ENCODE results near the gene CDH20. TPM values are rescaled to one million over a fixed set of nuclear protein-coding genes. Genes with fewer than 3 reads are reported as not detected.

The CDH20 gene
- total and polyA plus RNA-seq, 8 donors = 0.15 to 1.5 (median 0.43) TPM; not detected in 5

DNA sequence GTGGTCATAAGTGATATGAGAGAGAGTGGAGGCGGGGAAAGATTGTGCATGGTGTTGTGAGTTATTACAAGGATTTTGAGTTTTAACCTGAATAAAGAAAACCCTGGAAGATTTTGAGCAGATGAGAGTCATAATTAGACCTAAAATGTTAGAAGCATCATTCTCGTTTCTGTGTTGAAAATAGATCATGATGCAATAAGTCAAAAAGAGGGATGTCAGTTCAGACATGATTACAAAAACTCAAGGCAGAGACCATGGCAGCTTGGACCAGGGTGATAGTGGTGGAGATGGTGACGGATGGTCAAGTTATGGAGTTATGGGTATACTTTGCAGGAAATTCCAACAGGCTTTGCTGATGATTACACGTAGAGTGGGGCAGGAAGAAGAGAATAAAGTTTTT, 267.2 kb downstream of the CDH20 start:
- 87 to 96% (median 90%) methylated on average over 4 of the region's 4 CpGs for WGBS, 5 donors
- intact Hi-C loops (cut with DNase I; ENCODE audit: low total_unique reads) = no loop called here
- no peak overlapping the region for H3K4me3 ChIP-seq
- no peak overlapping the region for H3K27ac ChIP-seq
- TF ChIP-seq POLR2A (IDR thresholded peaks at IDR 0.05) (no peak), POLR2AphosphoS5 (IDR thresholded peaks at IDR 0.05) (no peak), EP300 (IDR thresholded peaks at IDR 0.05) (no peak)
- TF ChIP-seq, protein P1, sequence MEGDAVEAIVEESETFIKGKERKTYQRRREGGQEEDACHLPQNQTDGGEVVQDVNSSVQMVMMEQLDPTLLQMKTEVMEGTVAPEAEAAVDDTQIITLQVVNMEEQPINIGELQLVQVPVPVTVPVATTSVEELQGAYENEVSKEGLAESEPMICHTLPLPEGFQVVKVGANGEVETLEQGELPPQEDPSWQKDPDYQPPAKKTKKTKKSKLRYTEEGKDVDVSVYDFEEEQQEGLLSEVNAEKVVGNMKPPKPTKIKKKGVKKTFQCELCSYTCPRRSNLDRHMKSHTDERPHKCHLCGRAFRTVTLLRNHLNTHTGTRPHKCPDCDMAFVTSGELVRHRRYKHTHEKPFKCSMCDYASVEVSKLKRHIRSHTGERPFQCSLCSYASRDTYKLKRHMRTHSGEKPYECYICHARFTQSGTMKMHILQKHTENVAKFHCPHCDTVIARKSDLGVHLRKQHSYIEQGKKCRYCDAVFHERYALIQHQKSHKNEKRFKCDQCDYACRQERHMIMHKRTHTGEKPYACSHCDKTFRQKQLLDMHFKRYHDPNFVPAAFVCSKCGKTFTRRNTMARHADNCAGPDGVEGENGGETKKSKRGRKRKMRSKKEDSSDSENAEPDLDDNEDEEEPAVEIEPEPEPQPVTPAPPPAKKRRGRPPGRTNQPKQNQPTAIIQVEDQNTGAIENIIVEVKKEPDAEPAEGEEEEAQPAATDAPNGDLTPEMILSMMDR (IDR thresholded peaks at IDR 0.05) = no peak
- H3K4me1 ChIP-seq = no peaks in the 10 kb centered on the region
- H3K9me3 ChIP-seq = no peaks in the 10 kb centered on the region
- DNase-seq = no peak
- H3K27me3 ChIP-seq = no peaks in the 10 kb centered on the region
- H3K36me3 ChIP-seq = no peaks in the 10 kb centered on the region

DNA sequence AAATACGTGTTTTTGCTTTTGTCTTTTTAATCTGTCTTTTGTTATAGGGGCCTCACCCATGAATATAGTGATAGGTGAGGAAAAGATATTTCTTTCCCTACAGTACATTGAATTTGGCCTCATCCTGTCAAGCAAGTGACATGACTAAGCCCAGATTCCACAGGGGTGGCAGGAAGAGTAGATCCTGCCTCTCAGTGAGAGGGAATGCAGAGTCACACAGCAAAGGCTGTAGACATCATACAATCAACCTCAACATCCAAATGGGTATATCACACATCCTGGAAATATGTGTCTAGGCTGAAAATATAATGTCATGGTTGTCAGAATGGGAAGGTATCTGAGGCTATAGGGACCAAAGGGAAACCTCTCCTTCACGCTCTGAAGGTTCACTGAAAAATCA, 269.6 kb downstream of the CDH20 start:
- WGBS, 5 donors = 87 to 92% (median 89%) methylated on average over 2 of the region's 2 CpGs
- DNase-seq = no peak
- Histone ChIP-seq H3K4me3 (no peak overlapping the region), H3K4me1 (peaks cover 0 to 10% (median 0%) of the 10 kb centered on the region in 4 donors), H3K27me3 (no peaks in the 10 kb centered on the region), H3K36me3 (no peaks in the 10 kb centered on the region), H3K27ac (no peak overlapping the region), H3K9me3 (no peaks in the 10 kb centered on the region)
- no peak for TF ChIP-seq POLR2AphosphoS5 (IDR thresholded peaks at IDR 0.05)
- TF ChIP-seq POLR2A (IDR thresholded peaks at IDR 0.05) = no peak
- TF ChIP-seq EP300 (IDR thresholded peaks at IDR 0.05) = no peak
- TF ChIP-seq, protein P1 (IDR thresholded peaks at IDR 0.05) = no peak
- intact Hi-C loops (cut with DNase I; ENCODE audit: low total_unique reads) = no loop called here

Small RNA genes within 50 kb of the gene (small RNA-seq; reads per million reads assigned to genes)
- 0 reads per million in 4 donors for gene RNU6-116P

All from stomach (tissue), 9 donors.